GM19193 (cell line): ENCODE measurements around the gene ROS1.

Experiments used
- POLR2A ChIP-seq: IDR thresholded peaks from 4 replicates; pipeline ENCODE4 v1.6.1; 2011; ENCODE audit not compliant: insufficient read depth, insufficient read length; ENCODE audit errors: extremely low read depth

ROS1 gene

DNA sequence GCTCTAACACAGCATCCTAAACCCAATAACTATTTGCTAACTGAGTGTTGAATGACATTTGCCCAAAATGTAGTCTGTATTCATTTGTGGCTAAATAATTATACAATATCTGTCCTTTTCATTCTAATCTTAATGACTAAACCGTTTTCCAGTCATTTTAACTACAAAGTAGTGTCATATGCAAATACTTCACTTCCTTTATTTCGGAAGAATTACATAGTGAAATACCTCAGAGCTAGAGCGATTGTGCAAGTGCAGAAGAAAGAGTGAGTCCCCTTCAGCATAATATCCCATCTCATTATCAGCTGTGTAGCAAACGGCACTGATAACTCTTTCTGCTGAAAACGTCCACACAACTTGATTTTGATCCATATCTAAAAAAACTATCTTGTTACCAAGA, 66.2 kb downstream of the ROS1 start:
- no peak for TF ChIP-seq POLR2A

DNA sequence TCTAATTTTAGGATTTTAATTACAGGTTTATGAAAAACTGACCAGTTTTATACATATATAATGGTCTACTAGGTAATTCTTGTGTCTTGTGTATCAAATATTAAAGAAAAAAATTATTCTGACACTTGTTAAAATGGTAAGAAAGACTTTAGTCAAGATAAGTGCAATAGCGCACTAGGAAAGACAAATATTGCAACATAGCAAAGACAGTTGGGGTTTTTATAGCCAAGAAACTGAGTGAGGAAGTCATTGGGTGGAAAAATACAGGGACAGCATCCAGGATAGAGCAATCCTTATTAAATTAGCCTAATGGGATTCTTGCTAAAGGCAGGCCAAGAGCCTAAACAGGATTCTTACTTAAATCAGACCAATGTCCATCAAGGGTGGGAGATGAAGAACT, 71.1 kb downstream of the ROS1 start:
- TF ChIP-seq POLR2A: no peak

DNA sequence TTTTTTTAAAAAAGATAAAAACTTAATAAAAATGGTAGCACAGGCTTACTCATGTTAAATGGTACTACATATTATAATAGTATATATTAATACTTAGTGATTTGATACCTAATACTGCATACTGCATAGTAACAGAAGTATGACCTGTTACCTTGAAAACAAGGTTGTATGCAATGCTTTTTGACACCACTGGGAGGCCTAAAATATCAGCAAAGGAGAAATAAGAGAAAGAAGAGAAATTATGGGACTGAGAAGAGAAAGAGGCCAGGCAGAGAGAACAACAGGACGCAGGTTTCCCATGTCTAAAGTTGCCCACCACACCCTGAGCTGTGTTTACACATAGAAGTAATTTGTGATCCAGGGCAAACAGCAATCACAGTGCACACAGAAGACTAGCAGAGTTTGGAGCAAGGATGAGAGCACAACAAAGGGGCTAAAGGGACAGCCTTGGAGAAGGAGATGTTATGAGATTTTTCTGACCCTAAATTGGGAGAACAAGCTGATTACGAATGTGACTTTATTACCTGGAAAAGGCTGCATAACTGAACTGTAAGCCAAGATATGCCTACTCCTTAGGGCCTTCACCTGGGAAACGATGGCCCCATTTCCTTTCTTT, 73.2 kb downstream of the ROS1 start:
- no peak for TF ChIP-seq POLR2A

DNA sequence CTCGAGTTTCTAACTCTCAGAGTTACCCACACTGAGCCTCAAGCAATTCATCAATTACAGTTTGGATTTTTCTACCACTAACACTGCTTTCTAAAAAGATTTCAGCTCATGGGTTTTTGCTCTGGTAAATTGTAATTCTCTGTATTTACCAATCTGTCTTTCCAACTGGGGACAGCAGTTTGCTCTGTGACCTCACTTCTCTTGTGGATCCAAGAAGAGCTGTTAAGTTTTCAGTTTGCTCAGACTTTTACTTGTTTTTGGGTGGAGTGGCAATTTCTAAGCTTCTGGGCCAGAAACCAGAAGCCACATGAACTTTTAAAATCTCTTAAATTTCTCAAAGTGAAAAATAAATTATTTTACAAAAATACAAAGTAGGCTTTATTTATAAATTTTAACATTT, 74.2 kb downstream of the ROS1 start:
- no peak for TF ChIP-seq POLR2A

DNA sequence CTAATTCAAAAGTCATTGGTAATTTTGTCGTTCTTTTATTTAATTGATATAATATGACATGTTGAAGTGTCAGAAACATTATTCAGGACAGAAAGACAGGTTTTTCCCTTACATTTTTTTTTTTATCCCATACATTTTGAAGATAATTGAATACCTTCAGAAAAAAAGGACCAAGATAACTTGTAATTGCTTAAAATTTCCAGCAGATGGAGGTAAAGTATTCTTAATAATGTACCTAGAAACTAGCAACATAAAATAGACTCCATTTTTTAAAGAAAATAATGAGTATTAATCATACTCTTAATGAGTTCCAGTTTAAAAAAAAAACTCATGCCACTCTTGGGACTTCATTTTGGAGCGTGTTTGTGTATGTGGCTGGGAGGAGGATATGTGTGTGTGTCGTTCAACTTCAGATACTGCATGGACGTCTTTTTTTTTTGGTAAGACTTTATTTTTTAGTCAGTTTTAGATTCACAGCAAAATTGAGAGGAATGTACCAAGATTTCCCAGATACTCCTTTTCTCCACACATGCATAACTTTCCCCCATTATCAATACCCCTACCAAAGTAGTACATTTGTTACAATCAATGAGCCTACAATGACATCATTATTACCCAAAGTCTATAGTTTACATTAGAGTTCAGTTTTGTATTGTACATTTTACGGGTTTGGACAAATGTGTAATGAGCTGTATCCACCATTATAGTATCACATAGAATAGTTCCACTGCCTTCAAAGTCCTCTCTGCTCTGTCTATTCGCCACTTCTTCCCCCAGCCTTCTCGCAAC, 79.4 kb downstream of the ROS1 start:
- no peak for TF ChIP-seq POLR2A

DNA sequence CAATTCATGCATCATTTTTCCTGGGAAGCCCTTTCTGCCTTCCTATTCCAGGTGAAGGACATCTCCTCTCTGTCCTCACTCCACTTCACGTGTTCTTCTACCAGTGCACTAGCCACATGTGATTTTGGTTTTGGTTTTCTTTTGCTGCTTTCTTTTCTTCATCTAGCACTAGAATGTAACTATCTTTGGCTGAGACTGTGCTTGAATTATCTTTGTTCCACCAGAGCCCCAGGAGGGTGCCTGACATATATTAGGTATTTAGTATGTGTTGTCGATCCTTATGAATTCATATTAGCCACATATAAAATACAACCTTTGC, 80.5 kb downstream of the ROS1 start:
- TF ChIP-seq POLR2A: no peak

DNA sequence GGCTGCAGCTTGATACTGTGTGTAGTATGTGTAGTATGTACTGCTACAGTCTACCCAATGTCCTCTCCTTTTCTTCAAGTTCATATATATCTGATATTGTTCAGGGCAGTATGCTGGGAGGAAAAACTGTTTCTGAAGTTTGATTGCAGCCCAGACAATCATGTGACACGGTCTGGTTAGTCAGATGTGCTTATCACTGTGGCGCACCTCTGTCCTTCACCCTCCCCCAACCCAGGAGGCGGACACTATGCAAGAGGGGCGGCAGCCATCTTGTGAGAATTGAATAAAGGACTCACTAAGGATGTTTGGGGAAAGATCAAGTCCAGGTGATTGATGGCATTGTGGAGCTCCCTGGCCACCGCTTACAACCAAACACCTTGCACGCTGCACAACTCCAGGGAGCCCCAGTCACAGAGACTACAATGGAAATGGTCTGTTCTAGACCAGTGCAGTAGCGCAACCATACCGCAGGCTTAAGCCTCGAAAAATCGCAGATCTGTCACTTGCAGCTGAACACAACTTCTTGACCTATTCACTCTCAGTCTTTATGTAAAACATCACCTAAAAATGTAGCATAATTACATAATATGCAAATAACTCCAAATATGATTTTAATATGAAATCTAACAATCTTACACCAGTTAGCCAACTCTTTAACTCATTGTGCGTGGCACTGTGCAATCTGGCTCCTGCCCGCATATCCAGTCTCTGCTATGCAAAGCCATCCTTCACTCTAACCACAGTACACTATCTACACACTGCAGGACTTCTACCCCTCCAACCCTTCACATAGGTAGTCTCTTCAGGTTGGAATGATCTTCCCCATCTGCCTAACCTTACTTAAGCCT, 81.1 kb downstream of the ROS1 start:
- no peak for TF ChIP-seq POLR2A

DNA sequence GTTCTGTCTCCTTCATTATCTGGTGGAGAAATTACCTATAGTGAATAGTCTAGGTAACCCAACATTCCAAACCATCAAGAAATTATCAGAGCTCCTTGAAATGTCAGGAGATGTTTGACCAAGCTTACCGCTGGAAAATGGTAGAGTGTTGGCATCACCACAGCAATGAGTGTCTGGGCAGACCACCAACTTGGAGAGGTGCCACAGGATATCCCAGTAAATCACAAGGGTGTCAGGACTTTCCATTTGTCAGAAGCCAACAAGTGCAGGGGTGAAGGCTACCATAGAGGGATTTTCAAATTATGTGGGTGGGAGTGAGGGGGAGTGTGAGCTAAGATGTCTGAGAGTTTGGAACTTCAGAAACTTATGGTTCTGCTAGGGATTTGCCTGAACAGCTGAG, 87.2 kb downstream of the ROS1 start:
- TF ChIP-seq POLR2A: no peak

DNA sequence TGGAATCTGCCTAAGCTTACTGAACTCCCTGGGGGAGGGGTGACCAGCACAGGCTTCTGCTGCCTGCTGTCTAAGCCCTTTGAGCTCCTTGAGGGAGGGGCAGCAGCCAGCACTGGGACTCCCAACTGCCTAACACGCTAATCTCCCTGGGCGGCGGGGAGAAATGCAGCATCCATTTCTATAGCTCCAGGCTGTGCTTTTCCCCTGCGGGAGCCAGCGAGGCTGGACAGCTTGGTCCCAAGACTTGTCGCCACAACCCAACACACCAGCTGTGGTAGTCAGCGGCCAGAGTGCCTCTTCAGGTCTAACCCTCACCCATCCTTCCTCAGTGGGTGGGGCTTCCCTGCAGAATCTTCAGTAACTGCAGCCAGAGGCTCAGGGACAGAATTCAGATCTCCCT, 95.8 kb downstream of the ROS1 start:
- TF ChIP-seq POLR2A: no peak

DNA sequence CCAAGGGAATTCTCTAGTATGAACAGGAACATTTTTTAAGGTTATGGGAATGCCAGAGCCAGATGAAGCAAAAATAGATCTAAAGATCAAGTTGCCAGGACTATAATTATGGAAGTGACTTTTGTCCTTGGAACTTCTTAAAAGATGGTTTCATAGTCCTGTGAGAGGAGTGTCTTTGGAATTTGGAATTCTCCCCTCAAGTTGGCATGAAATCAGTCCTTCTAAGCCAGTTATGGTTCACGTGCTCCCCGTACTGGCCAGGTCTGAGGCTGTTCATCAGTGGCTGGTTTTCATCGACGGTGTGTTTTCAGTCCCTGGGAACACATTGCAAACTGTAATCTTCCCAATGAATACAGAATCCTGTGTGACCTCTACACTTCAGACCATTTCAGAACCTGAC, 97.2 kb downstream of the ROS1 start:
- no peak for TF ChIP-seq POLR2A

DNA sequence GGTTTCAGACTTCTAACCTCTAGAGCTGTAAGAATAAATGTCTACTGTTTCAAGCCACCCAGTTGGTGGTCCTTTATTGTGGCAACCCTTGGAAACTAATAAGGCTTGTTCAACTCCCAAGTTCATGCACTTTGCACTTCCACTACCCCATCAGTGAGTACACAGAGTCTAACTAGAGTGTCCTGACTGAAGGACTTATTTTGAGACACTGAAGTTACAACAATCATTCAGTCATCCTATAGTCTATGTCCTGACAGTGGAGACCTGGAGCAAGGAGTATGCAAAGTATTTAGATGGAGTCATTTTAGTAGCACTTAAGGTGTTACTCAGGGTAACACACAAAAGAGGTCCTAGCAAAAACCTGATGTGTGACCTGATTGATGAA, 97.7 kb downstream of the ROS1 start:
- no peak for TF ChIP-seq POLR2A

DNA sequence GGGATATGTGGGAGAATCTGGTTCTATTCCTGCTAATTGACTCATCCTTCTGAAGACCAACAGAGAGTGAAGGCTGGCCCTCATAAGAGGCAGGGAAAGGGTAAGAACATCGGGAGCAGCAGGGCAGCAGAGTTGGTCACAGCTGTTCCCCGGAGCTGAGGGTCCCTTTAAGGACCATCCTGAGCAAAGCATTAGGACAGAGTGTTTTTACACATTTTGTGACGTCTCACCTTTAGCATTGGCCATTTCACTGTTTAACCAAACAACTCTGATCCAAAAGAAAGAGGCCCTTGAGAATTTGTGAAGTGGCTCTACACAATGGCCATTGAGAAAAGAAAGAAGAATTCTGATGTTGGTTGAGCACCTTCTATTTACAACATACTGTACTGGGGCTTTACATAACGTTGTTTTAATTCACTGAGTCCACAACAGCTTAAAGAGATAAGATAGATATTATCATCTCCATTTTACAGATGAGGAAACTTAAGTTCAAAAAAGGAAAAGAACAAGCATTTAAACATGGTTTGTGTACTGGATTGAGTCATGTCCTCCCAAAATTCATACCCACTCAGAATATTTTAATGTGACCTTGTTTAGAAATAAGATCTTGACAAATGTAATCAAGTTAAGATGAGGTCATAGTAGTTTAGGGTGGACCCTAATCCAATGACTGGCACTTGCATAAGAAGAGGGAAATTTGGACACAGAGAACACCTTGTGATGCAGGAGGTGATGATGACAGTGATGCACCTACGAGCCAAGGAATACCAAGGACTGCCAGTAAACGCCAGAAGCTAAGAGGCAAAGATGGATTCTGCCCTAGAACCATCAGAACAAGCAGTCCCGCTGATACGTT, 98.4 kb downstream of the ROS1 start:
- TF ChIP-seq POLR2A: no peak

DNA sequence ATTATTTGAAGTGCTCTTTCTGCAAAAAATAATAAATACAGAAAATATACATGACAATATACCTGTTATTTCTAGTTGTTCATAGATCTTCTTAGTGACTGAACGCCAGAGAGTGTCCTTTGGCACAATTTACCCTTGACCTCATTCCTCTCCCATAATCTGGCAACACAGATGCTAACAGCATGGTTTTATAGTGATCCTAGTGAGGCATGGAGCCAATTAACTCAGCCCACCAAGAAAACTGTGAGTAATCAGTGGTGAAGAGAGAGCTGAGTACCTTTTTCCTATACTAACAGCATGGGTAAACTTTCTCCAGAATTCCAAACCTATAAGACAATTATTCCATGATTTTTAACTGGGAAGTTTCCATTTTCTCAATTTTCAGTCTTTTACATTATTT, 99.3 kb downstream of the ROS1 start:
- TF ChIP-seq POLR2A: no peak

DNA sequence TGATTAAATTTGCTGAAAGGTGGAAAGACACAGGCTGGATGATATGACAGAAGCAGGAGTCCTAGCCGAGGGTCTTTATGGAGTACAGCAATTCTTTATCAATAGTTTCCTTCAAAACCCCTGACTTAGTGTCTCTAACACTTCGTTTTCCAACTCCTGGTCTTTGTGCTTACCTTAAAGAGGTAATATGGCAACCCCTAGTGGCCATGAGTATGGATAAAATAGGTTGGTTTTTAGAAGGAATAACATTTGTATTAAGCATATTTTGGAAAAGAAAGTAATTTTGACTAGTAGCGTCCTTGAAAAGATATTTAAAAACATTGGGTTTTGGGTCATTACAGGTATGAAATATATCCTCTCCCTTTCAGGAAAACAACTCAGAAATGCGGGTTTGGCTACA, 108.5 kb downstream of the ROS1 start:
- TF ChIP-seq POLR2A: no peak

DNA sequence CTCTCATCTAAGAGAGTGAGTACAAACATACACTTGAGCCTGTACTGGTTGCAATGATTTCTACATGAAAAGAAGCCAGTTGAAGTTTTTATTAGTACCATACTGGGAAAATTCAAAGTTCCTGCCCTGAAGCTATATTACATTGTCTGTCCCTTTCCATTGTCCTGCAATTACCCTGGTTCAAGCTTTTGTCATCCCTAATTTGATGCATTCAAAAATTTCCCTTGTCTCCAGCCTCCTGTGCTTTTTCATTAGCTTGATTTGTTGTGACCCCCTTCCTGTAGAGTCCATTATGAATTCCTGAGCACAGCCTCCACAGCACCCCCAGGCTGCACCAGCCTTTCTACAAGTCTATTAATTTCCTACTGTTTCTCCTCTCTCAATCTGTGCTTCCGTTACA, 114.0 kb downstream of the ROS1 start:
- TF ChIP-seq POLR2A: no peak
